Measurements from ENCODE around the gene HSH2D. TPM values are rescaled to one million over a fixed set of nuclear protein-coding genes. Genes with fewer than 3 reads are reported as not detected.

HSH2D gene
- total and polyA plus RNA-seq, 2 of the 13 experiments (the other 11 are each of a cell fraction or from before 2014, with no cell fraction given): 0.69 to 3.2 TPM

- no peaks in the 10 kb centered on the region for H3K9me3 ChIP-seq (ENCODE audit: low read length)
- ChIA-PET CTCF (ENCODE audit: low intra/inter-chr PET ratio, low total read pairs) (no interaction called here), POLR2A (interaction anchor here (1.1 to 2.8 kb wide), 2 partner anchors 15 to 364 kb away, joined by 3 to 20 read pairs; partner anchors contain the start of gene FAM32A)
- peak; percentile 95 for DNase-seq (ENCODE audit: low spot score)
- peaks cover 14 to 25% of the 10 kb centered on the region in 2 experiments; a peak in 4 of 5 replicates for H3K36me3 ChIP-seq (replicated peaks in 1 of 2; ENCODE audit: control insufficient read depth in 1 of 2, insufficient read depth in 2 of 2, low read length in 2 of 2)
- H3K79me2 ChIP-seq (ENCODE audit: insufficient read depth, low read length): peaks cover 23% of the 10 kb centered on the region
- FAIRE-seq: peak; percentile 97
- no peaks in the 10 kb centered on the region; a peak in 1 of 5 replicates for H3K27me3 ChIP-seq (ENCODE audit: control insufficient read depth in 1 of 2, insufficient read depth in 2 of 2, low read length in 2 of 2)
- no peaks in the 10 kb centered on the region for H4K20me1 ChIP-seq (ENCODE audit: insufficient read depth, low read length)
- H3K4me1 ChIP-seq (ENCODE audit: insufficient read depth, low read length): peaks cover 60% of the 10 kb centered on the region
- no TSS peak for BruUV-seq (replicated peaks)
- peak; percentile 88 for ATAC-seq
- peak overlapping the region; percentile 8 to 80 (median 62); a peak in 5 of 6 replicates for H3K4me3 ChIP-seq (replicated peaks in 1 of 3; ENCODE audit: insufficient read depth in 1 of 3, low read depth in 2 of 3, low read length in 3 of 3)
- H3K27ac ChIP-seq (ENCODE audit: extremely low read length, insufficient read depth, low read length): peak overlapping the region; percentile 82
- H2AFZ ChIP-seq (ENCODE audit: low read length): no peak overlapping the region
- in situ Hi-C loops (cut with HindIII; ENCODE audit: extremely low pct_ligation_motif_present, low pct_unique_long_range_greater_than_20kb) (no loop called here), intact Hi-C loops (cut with micrococcal nuclease; ENCODE audit: unreplicated experiment) (no loop called here)
- H3K4me2 ChIP-seq (ENCODE audit: low read depth, low read length): peak overlapping the region; percentile 98
- WGBS (ENCODE audit: low lambda C conversion rate): 56% methylated on average over 12 of the region's 20 CpGs
- H3K9ac ChIP-seq (ENCODE audit: insufficient read depth, low read depth, low read length): peak overlapping the region; percentile 52
- TF ChIP-seq NFIB (CRISPR knock-in tag; IDR thresholded peaks at IDR 0.05; ENCODE audit: borderline replicate concordance) (no peak), ZNF12 (CRISPR knock-in tag; IDR thresholded peaks at IDR 0.05) (no peak), ZNF441 (CRISPR knock-in tag; IDR thresholded peaks at IDR 0.05; ENCODE audit: borderline replicate concordance) (no peak), NFE2L1 (CRISPR knock-in tag; IDR thresholded peaks at IDR 0.05; ENCODE audit: borderline replicate concordance) (no peak), MTF1 (CRISPR knock-in tag; IDR thresholded peaks at IDR 0.05) (no peak), AKNA (CRISPR knock-in tag; IDR thresholded peaks at IDR 0.05; ENCODE audit: borderline replicate concordance) (no peak), ZNF276 (CRISPR knock-in tag; IDR thresholded peaks at IDR 0.05; ENCODE audit: low read depth) (no peak), MBD4 (IDR thresholded peaks at IDR 0.05; ENCODE audit: borderline replicate concordance, low read length) (no peak), IKZF5 (CRISPR knock-in tag; IDR thresholded peaks at IDR 0.05) (peak; percentile 70; the same call in 1 of the 2 replicates), AHR (CRISPR knock-in tag; IDR thresholded peaks at IDR 0.05) (no peak), NCOA5 (CRISPR knock-in tag; IDR thresholded peaks at IDR 0.05) (no peak), MZF1 (CRISPR knock-in tag; IDR thresholded peaks at IDR 0.05; ENCODE audit: borderline replicate concordance) (no peak), ZNF629 (CRISPR knock-in tag; conservative IDR thresholded peaks at IDR 0.05) (peak; percentile 47; the same call in 1 of the 2 replicates), ZNF850 (CRISPR knock-in tag; conservative IDR thresholded peaks at IDR 0.05) (no peak), ZNF234 (CRISPR knock-in tag; conservative IDR thresholded peaks at IDR 0.05) (no peak), ZNF839 (CRISPR knock-in tag; IDR thresholded peaks at IDR 0.05; ENCODE audit: borderline replicate concordance) (no peak)
These were observed 56.8 kb downstream of the HSH2D start for GRCh38 chr19:16200038-16201010.
